CD4-positive, alpha-beta T cell treated with Interleukin-2 at 100 ng/mL for 4 hours (primary cell): ENCODE data around the gene CDC45.
"Not testable (repeated sequence)": the region's sequence is repeated elsewhere in the genome, so short reads cannot be mapped to it uniquely, and the experiment has no call there.

ENCODE experiments used
- DNase-seq: peaks from one replicate; pipeline ENCODE4 v3.0.0-alpha.2; 2020; ENCODE audit warnings: low spot score

Gene CDC45

DNA sequence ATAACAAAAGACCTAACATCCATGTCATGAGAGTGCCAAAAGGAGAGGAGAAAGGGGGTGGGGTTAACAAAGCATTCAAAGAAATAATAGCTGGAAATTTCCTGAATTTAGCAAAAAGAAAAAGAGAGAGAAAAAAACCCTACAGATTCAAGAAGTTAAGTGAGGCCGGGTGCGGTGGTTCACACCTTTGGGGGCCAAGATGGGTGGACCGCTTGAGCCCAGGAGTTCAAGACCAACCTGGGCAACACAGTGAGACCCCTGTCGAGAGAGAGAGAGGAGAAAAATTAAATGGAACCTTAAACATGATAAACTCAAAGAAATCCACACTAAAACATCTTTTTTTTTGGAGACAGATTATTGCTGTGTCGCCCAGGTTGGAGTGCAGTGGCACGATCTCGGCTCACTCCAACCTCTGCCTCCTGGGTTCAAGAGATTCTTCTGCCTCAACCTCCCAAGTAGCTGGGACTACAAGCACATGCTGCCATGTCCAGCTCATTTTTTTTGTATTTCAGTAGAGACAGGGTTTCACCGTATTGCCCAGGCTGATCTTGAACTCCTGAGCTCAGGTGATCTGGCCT is 53.4 kb downstream of the CDC45 start:
- no peak for DNase-seq

DNA sequence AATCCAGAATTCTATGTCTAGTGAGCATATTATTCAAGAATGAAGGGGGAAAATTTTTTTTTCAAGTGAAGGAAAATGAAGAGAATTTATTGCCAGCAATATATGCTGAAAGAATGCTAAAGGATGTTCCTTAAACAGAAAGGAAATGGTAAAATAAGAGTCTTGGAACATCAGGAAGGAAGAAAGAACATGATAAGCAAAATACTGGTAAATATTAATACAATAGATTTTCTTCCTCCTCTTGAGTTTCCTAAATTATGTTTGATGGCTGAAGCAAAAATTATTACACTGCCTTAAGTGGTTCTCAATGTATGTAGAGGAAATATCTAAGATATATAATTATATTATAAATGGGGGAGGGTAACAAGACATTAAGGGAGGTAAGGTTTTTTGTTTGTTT is 54.1 kb downstream of the CDC45 start:
- no peak for DNase-seq

DNA sequence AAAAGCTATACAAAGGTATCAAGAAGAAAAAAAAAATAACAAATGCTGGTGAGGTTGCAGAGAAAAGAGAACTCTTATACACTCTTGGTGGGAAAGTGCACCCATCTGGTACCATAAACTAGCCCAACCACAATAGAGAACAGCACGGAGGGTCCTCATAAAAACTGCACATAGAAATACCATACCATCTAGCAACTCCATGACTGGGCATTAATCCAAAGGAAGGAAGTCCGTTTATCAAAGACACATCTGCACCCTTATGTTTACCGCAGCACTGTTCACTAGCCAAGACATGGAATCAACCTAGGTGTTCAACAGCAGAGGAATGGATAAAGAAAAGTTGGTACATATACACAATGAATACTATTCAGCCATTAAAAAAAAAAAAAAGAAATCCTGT is 55.3 kb downstream of the CDC45 start:
- no peak for DNase-seq

DNA sequence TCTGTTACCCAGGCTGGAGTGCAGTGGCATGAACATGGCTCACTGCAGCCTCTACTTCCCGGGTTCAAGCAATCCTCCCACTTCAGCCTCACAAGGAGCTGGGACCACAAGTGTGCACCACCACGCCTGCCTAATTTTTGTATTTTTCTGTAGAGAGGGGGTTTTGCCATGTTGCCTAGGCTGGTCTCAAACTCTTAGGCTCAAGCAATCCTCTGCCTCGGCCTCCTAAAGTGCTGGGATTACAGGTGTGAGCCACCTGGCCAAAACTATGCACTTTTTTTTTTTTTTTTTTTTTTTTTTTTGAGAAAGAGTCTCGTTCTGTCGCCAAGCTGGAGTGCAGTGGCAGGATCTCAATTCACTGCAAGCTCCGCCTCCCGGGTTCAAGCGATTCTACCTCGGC is 56.8 kb downstream of the CDC45 start:
- no peak for DNase-seq

DNA sequence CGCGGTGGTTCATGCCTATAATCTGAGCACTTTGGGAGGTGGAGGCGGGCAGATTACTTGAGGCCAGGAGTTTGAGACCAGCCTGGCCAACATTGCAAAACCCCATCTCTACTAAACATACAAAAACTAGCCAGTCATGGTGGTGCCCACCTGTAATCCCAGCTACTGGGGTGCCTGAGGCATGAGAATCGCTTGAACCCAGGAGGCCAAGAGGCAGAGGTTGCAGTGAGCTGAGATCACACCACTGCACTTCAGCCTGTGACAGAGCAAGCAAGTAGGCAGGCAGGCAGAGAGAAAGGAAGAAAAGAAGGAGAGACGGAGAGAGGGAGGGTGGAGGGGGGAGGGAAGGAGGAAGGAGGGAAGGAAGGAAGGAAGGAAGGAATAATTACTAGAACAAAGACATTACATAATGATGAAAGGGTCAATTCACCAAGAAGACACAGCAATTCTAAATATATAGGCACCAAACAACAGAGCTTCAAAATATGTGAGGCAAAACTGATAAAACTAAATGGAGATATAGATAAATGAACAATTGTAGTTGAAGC is 58.3 kb downstream of the CDC45 start:
- no peak for DNase-seq

DNA sequence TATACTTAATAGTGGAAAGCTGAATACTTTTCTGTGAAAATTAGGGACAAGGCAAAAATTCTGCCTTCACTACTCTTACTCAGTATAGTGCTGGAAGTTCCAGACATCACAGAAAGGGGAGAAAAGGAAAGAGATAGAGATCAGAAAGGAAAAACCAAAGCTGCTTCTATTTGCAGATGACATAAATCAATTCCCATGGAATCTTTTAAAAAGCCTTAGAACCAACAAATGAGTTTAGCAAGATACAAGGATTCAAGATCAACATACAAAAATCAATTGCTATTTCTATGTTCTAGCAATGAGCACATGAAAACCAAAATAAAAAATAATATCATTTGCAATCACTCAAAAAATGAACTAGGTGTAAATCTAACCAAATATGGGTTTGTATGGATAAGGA is 60.7 kb downstream of the CDC45 start:
- DNase-seq: no peak

DNA sequence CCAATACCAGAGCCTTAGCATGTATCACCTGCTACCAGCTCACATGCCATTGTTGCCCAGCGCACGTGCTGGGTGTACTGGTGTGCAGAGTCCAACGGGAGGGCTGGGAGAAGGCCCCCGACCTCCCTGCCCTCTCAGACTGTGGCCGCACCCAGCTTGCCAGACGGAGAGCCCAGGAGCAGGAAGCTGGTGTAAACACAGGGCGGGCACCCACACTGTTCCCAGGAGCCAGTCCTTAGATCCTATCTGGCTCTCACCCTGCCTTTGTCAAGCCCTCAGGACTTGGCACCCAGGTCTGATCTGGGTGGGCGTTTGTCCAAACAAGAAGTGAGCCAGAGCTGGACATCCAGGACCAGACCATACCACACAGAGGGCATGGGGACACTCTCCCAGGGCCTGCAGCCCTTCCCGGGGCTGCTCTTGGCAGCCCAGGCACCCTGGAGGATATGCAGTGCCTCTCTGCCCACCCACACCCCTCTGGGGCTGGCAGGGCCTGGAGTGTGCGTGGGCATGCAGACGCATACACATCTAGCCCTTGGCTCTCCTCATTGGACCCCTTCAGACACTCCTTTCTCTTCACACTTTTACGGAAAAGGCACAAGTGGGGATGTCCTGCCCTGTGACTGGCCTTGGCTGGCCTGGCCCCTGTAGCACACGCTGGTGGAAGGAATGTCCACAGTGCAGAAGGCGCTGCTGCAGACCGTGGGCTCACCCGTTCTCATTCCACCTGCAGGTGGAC is 64.4 kb downstream of the CDC45 start:
- no peak for DNase-seq

DNA sequence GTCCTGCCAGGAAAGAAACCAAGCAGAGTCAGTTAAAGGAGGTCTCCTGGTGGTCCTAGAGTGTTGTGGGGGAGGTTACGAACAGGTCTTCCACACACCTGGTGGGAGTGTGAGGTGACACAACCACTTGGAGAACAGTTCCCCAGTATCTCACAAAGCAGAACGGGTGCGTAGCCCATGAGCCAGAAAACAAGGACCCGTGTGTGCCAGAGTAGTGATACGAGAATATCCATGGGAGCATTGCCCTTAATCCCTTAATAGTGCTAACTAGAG is 66.2 kb downstream of the CDC45 start:
- no peak for DNase-seq

DNA sequence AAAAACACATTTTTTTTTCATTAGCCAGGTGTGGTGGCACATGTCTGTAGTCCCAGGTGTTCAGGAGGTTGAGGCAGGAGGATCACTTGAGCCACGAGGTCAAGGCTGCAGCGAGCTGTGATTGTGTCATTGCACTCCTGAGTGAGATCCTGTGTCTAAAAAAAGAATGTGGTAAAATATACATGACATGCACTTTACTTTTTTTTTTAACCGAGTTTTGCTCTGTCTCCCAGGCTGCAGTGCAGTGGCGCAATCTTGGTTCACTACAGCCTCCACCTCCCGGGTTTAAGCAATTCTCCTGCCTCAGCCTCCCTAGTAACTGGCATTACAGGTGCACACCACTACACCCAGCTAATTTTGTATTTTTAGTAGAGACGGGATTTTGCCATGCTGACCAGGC is 67.0 kb downstream of the CDC45 start:
- DNase-seq: no peak

DNA sequence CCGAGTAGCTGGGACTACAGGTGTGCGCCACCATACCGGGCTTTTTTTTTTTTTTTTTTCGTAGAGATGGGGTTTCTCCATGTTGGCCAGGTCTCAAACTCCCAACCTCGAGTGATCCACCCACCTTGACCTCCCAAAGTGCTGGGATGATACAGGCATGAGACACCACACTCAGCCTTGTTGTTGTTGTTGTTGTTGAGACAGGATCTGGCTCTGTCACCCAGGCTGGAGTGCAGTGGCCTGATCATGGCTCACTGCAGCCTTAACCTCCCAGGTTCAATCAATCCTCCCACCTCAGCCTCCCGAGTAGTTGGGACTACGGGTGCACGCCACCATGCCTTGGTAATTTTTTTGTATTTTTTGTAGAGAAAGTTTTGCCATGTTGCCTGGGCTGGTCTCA is 67.9 kb downstream of the CDC45 start:
- DNase-seq: no peak

DNA sequence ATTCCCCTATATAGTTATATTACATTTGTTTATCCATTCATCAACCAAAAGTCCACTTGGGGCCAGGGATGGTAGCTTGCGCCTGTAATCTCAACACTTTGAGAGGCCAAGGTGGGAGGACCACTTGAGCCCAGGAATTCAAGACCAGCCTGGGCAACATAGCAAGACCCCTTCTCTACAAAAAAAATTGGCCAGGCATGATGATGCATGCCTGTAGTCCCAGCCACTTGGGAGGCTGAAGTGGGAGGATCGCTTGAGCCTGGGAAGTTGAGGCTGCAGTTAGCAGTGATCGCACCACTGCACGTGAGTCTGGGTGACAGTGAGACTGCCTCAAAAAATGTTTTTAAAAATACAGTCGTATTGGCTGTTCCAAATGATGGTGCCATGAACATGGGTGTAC is 68.7 kb downstream of the CDC45 start:
- not testable (repeated sequence) for DNase-seq

DNA sequence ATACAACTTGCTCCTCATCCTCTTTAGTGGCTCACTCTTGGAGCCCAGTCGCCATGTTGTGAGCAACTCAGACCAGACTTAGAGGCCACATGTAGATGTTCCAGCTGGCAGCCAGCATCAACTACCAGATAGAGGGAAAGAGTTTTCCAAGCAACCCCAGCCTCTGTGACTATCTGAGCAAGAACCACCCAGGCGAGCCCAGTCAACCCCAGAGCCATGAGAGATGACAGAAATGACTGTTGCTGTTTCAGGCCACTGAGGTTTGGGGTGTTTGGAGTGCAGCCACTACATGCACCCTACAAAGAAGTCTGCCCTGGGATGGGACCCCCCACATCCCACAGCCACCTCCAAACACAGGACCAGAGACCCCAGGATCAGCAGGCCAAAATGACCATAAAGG is 69.2 kb downstream of the CDC45 start:
- no peak for DNase-seq

DNA sequence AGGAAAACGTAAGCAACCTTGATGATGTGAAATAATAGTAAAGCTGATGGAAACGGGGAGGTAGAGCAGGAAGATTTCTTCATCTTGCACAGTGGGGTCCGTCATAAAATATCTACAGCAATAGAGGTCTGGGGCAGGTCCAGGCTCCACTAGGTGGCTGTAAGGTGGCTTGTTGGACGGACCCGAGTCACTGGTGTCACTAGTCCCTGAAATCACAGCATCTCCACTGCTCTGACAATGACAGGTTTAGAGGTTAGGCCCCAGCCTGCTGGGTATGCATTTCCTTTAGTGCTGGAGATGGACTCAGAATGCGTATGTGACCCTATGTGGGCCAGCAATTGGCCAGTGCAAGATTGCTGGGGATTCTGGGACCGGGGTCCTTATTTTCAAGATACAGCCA is 69.7 kb downstream of the CDC45 start:
- no peak for DNase-seq

DNA sequence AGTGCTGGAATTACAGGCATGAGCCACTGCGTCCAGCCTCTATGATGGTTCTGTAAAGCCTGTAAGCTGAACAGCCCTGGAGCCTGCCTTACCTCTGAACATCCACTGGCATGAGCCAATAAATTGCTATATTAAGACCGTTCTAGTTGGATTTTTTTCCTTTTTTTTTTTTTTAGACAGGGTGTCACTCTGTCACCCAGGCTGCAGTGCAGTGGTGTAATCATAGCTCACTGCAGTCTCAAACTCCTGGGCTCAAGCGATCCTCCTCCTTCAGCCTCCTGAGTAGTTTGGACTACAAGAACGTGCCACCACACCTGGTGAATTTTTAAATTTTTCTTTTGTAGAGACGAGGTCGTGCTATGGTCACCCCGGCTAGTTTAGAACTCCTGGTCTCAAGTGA is 70.7 kb downstream of the CDC45 start:
- no peak for DNase-seq

DNA sequence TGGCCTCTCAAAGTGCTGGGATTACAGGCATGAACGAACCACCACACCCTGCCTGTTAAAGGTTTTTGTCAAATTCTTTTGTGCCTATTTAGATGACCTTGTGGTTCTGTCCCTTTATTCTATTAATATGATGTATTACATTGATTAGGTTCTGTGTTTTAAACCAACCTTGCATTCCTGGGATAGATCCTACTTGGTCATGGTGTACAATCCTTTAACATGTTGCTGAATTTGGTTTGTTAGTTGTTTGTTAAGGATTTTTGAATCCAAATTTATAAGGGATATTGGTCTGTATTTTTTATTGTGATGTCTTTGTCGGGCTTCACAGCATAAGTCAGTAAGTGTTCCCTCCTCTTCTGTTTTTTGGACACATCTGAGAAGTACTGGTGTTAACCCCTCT is 73.5 kb downstream of the CDC45 start:
- no peak for DNase-seq

DNA sequence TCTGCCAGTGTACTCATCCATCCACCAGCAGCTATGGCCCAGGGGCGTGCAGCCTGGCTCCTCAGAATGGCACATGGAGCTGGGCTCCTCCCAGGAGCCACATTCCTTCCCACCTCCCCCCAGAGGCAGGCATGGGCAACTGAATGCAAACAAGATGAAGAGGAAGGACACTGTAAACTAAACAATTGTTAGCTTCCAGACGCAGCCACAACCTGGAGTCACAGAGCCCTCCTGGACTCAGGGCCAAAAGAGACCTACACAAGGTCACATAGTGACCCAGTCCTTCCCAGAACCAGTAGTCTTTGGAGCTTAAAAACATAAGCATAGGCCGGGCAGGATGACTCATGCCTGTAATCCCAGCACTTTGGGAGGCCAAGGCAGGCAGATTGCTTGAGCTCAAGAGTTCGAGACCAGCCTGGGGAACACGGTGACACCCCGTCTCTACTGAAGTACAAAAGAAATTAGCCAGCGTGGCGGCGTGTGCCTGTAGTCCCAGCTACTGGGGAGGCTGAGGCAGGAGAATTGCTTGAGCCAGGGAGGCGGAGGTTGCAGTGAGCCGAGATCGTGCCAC is 75.2 kb downstream of the CDC45 start:
- no peak for DNase-seq

DNA sequence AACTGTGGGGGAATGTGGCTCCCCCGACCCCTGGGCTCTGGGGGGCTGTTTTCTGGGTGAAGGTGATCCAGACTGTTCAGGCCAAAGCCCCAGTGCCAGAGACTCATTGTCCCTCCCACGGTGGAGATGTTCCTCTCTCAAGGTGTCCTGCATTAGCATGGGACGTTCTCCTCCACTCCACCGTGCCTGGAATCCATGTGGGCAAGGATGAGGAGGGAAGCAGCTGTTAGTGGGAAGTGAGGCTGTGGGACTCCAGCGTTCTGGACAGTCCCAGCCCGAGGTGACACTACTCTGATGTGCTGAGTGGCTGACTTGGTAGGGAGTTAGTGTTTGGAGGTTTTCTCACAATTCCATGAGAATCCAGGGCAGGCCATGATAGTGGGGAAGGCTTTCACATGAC is 75.9 kb downstream of the CDC45 start:
- DNase-seq: no peak

DNA sequence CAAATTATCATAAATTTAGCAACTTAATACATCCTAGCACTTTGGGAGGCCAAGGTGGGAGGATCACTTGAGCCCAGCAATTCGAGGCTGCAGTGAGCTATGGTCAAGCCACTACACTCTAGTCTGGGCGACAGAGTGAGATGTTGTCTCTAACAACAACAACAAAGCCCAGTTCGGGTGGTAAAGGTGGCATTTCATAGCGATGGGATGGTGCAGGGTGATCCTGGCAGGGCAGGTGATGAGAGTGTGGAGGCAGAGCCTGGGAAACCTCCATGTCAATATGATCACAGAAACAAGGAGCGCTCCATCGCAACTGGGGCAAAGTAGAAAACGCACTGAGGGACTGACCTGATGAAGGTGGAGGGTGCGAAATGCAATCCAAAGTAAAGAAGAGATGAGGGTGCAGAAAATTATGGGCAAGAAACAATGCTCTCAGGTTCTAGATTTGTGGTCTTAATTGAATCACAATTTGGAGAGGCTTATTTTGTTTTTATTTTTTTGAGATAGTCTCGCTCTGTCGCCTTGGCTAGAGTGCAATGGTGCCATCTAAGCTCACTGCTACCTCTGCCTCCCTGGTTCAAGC is 77.3 kb downstream of the CDC45 start:
- no peak for DNase-seq

DNA sequence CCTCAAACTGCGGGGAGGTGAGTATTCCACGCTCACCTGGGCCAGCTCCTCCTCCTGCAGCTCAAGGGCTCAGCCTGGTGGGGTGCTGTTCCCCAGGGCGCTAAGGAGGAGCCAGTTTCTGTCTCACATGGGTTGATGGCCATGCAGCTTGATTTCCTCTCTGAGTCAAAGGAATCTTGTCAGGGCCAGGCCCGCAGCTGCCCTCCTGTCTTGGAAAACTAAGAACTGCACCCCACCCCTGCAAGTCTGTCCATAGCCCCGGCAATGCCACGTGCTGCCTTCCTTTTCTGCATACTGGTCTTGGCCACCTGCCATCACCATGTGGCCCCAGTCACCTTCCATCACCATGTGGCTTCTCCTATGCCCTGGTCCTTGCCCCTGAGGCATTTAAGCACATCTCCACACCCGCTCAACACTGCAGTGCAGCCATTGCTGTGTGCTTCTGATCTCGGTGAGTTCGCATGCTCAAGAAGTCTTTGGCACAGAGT is 79.6 kb downstream of the CDC45 start:
- no peak for DNase-seq

DNA sequence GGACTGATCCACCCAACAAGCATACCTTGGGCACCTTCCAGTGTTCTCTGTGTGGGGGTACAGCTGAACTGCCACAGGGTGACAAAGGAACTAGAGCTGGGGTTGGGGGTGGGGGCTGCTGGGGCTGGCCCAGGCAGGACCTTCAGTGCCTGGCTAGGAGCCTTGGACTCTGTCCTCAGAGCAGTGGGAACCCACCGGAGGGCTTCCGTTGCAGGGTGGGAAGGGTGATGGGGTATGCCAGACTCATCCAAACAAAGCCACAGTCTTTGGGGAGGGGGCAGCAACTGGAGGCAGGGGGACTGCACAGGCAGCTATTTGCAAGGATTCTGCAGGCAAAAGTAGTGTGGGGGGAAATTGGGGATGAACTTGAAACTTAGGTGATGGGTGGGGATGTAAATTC is 80.2 kb downstream of the CDC45 start:
- no peak for DNase-seq

DNA sequence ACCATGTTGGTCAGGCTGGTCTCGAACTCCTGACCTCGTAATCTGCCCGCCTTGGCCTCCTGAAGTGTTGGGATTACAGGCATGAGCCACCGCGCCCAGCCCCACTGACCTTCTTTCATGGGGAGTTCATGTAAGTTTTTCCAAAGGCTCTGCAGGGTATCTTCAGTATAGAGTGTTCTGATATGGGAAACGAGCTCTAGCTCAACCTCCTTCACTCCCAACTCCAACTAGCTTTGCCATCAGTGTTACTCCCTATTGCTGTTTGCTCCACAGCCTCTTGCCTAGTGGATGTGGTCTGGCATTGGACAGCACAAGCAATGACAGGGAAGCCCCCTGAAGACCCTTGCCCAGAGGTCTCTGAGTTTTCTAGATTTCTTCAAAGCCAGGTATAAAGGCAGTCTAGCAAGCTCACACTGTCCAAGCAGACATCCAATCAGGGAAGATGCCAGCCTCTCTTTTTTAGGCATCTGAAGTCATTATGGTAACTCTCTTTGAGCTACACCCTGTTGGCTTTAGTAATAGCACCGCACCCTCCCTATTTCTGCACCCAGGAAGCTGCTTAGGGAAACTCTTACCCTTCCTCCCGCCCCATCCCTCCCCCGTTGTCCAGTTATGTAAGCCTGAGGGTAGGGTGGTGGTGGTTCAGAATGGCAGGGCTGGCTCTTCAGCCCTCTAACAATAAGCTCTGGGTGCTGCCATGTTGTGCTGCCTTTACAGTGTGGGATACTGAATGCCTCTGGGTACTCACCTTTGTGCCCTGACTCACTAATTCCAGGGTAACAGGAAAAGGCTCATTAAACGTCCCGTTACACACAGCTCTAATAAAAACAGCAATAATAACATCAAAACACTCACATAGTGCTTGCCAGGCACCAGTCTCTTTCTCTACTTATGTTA is 85.9 kb downstream of the CDC45 start:
- DNase-seq: no peak
